ENCODE results near the gene RSBN1L.

Gene RSBN1L

DNA sequence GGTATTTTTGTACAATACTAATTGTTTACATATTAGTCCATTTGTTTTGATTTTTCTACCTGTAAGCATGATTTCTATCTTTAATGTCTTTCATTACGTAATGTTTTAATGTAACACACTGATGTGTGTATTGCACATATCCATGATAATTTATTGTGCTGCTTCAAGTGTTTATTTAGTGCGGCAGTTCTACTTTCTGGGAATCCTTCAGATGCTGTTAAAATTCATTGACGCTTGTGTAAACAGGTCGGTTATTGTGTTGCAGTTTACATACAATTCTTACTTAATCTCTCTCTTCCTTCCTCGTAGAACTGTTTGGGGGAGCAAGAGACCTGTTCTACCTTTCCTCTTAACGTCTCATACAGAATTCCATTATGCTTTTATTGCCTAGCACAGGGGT, 95.1 kb downstream of the RSBN1L start:
- no peak for TF ChIP-seq SNAI2 (CRISPR knock-in tag; IDR thresholded peaks at IDR 0.05)
- TF ChIP-seq, protein P1, sequence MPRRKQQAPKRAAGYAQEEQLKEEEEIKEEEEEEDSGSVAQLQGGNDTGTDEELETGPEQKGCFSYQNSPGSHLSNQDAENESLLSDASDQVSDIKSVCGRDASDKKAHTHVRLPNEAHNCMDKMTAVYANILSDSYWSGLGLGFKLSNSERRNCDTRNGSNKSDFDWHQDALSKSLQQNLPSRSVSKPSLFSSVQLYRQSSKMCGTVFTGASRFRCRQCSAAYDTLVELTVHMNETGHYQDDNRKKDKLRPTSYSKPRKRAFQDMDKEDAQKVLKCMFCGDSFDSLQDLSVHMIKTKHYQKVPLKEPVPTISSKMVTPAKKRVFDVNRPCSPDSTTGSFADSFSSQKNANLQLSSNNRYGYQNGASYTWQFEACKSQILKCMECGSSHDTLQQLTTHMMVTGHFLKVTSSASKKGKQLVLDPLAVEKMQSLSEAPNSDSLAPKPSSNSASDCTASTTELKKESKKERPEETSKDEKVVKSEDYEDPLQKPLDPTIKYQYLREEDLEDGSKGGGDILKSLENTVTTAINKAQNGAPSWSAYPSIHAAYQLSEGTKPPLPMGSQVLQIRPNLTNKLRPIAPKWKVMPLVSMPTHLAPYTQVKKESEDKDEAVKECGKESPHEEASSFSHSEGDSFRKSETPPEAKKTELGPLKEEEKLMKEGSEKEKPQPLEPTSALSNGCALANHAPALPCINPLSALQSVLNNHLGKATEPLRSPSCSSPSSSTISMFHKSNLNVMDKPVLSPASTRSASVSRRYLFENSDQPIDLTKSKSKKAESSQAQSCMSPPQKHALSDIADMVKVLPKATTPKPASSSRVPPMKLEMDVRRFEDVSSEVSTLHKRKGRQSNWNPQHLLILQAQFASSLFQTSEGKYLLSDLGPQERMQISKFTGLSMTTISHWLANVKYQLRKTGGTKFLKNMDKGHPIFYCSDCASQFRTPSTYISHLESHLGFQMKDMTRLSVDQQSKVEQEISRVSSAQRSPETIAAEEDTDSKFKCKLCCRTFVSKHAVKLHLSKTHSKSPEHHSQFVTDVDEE (CRISPR knock-in tag; IDR thresholded peaks at IDR 0.05) = no peak
- no peak for TF ChIP-seq ZNF8 (CRISPR knock-in tag; IDR thresholded peaks at IDR 0.05)
- no peak for TF ChIP-seq ZC3H10 (CRISPR knock-in tag; IDR thresholded peaks at IDR 0.05)
- TF ChIP-seq, protein P2, sequence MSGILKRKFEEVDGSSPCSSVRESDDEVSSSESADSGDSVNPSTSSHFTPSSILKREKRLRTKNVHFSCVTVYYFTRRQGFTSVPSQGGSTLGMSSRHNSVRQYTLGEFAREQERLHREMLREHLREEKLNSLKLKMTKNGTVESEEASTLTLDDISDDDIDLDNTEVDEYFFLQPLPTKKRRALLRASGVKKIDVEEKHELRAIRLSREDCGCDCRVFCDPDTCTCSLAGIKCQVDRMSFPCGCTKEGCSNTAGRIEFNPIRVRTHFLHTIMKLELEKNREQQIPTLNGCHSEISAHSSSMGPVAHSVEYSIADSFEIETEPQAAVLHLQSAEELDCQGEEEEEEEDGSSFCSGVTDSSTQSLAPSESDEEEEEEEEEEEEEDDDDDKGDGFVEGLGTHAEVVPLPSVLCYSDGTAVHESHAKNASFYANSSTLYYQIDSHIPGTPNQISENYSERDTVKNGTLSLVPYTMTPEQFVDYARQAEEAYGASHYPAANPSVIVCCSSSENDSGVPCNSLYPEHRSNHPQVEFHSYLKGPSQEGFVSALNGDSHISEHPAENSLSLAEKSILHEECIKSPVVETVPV (CRISPR knock-in tag; IDR thresholded peaks at IDR 0.05) = no peak
- TF ChIP-seq, protein P3, sequence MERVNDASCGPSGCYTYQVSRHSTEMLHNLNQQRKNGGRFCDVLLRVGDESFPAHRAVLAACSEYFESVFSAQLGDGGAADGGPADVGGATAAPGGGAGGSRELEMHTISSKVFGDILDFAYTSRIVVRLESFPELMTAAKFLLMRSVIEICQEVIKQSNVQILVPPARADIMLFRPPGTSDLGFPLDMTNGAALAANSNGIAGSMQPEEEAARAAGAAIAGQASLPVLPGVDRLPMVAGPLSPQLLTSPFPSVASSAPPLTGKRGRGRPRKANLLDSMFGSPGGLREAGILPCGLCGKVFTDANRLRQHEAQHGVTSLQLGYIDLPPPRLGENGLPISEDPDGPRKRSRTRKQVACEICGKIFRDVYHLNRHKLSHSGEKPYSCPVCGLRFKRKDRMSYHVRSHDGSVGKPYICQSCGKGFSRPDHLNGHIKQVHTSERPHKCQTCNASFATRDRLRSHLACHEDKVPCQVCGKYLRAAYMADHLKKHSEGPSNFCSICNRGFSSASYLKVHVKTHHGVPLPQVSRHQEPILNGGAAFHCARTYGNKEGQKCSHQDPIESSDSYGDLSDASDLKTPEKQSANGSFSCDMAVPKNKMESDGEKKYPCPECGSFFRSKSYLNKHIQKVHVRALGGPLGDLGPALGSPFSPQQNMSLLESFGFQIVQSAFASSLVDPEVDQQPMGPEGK (CRISPR knock-in tag; IDR thresholded peaks at IDR 0.05; ENCODE audit: borderline replicate concordance) = no peak
- TF ChIP-seq GLIS3 (CRISPR knock-in tag; IDR thresholded peaks at IDR 0.05) = no peak
- TF ChIP-seq TCF4 (CRISPR knock-in tag; IDR thresholded peaks at IDR 0.05; ENCODE audit: borderline replicate concordance) = no peak
- no peak for ATAC-seq

DNA sequence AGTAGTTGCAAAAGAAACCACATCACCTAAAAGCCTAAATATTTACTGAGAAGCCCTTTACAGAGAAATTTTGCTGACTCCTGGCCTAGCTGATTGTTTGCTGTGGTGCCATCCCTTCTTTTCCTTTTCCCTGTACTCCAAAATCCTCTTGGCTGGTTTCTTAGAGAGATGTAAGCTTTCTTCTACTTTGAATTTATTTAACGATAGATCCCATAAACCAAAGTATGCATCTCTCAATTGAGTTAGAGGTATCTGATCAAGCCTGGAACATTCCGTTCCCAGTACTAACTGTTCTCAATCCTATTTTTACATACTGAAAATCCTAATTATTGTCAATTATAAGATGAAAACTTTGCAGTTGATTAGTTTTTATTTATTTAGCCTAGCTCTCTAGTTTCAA, 95.7 kb downstream of the RSBN1L start:
- TF ChIP-seq PPARA (CRISPR knock-in tag; IDR thresholded peaks at IDR 0.05; ENCODE audit: borderline replicate concordance) (no peak), ISL1 (CRISPR knock-in tag; IDR thresholded peaks at IDR 0.05) (peak; percentile 60)
- ATAC-seq = no peak

DNA sequence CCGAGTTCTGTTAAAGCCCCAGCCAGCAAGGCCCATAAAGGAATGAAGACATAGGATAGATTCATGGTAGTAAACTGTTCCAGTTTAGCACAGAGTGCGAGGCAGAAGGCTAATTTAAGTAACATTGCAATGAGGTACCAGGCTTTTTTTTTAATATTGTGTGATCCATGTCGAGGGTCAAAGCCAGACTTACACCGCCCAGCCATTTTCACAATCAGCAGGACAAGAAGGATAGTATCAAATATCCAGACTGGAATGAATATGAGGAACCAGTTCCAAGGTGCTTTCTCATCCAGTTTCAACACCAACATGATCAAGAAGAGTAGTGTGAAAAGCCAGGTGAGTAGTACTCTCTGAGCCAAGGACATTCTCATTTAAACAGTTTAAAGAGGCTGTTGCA, 97.7 kb downstream of the RSBN1L start:
- ATAC-seq = no peak
- TF ChIP-seq ZFP30 (CRISPR knock-in tag; IDR thresholded peaks at IDR 0.05) (no peak), TCF4 (CRISPR knock-in tag; IDR thresholded peaks at IDR 0.05; ENCODE audit: borderline replicate concordance) (no peak), PPARA (CRISPR knock-in tag; IDR thresholded peaks at IDR 0.05; ENCODE audit: borderline replicate concordance) (no peak)
- TF ChIP-seq, protein P1 (CRISPR knock-in tag; IDR thresholded peaks at IDR 0.05) = no peak

DNA sequence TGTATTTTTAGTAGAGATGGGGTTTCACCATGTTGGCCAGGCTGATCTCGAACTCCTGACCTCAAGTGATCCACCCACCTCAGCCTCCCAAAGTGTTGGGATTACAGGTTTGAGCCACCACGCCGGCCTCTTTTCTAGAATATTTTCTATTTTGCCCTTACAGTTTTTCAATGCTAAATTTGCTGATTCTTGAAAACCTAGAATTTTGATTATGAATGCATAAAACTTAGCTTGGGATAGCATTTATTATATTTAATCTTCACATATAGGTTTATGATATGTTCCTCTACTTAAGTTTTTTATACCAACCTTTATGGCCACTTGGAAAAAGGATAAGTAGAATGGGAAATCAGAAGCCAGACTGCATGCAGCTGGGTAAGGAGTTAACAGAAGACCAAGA, 99.8 kb downstream of the RSBN1L start:
- ATAC-seq = no peak
- TF ChIP-seq, protein P4, sequence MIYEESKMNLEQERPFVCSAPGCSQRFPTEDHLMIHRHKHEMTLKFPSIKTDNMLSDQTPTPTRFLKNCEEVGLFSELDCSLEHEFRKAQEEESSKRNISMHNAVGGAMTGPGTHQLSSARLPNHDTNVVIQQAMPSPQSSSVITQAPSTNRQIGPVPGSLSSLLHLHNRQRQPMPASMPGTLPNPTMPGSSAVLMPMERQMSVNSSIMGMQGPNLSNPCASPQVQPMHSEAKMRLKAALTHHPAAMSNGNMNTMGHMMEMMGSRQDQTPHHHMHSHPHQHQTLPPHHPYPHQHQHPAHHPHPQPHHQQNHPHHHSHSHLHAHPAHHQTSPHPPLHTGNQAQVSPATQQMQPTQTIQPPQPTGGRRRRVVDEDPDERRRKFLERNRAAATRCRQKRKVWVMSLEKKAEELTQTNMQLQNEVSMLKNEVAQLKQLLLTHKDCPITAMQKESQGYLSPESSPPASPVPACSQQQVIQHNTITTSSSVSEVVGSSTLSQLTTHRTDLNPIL (CRISPR knock-in tag; IDR thresholded peaks at IDR 0.05; ENCODE audit: low read depth) = no peak
- TF ChIP-seq, protein P2 (CRISPR knock-in tag; IDR thresholded peaks at IDR 0.05) = no peak
- TF ChIP-seq ZNF8 (CRISPR knock-in tag; IDR thresholded peaks at IDR 0.05) = no peak
- no peak for TF ChIP-seq ESRRG (CRISPR knock-in tag; IDR thresholded peaks at IDR 0.05)
- no peak for TF ChIP-seq ARNTL (CRISPR knock-in tag; IDR thresholded peaks at IDR 0.05; ENCODE audit: borderline replicate concordance, low read depth)
- no peak for TF ChIP-seq RARB (CRISPR knock-in tag; IDR thresholded peaks at IDR 0.05)
- no peak for TF ChIP-seq ZFP3 (CRISPR knock-in tag; IDR thresholded peaks at IDR 0.05)
- TF ChIP-seq ISL1 (CRISPR knock-in tag; IDR thresholded peaks at IDR 0.05) = no peak
- TF ChIP-seq, protein P3 (CRISPR knock-in tag; IDR thresholded peaks at IDR 0.05; ENCODE audit: borderline replicate concordance) = no peak

Data from SK-N-SH treated with all-trans-retinoic acid at 6 μM for 48 hours (cell line).